ENCODE results near the gene C12orf50. TPM values are rescaled to one million over a fixed set of nuclear protein-coding genes. Genes with fewer than 3 reads are reported as not detected.

C12orf50 gene
- total and polyA plus RNA-seq, 3 donors from 2014 or later, result 24.8 to 64.6 (median 47.0) TPM

GRCh38 chr12:88017964-88018363, 11.2 kb downstream of the C12orf50 start:
- no peak for DNase-seq
- no peak for TF ChIP-seq POLR2A (IDR thresholded peaks at IDR 0.05)
- TF ChIP-seq, protein P1, sequence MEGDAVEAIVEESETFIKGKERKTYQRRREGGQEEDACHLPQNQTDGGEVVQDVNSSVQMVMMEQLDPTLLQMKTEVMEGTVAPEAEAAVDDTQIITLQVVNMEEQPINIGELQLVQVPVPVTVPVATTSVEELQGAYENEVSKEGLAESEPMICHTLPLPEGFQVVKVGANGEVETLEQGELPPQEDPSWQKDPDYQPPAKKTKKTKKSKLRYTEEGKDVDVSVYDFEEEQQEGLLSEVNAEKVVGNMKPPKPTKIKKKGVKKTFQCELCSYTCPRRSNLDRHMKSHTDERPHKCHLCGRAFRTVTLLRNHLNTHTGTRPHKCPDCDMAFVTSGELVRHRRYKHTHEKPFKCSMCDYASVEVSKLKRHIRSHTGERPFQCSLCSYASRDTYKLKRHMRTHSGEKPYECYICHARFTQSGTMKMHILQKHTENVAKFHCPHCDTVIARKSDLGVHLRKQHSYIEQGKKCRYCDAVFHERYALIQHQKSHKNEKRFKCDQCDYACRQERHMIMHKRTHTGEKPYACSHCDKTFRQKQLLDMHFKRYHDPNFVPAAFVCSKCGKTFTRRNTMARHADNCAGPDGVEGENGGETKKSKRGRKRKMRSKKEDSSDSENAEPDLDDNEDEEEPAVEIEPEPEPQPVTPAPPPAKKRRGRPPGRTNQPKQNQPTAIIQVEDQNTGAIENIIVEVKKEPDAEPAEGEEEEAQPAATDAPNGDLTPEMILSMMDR (IDR thresholded peaks at IDR 0.05), result no peak
- H3K36me3 ChIP-seq (ENCODE audit: low read depth, missing control alignments), result no peaks in the 10 kb centered on the region
- intact Hi-C loops (cut with DNase I; ENCODE audit: low total_unique reads), result no loop called here
- no peaks in the 10 kb centered on the region for H3K4me1 ChIP-seq
- no peaks in the 10 kb centered on the region for H3K9me3 ChIP-seq
- no peak overlapping the region for H3K4me3 ChIP-seq
- no peaks in the 10 kb centered on the region for H3K27me3 ChIP-seq
- 88 to 92% methylated on average over 1 to 3 of the region's 3 CpGs for WGBS, 2 donors
- no peak overlapping the region for H3K27ac ChIP-seq

- intact Hi-C loops (cut with DNase I; ENCODE audit: low total_unique reads), result no loop called here
- Histone ChIP-seq H3K27ac (no peak overlapping the region), H3K27me3 (no peaks in the 10 kb centered on the region), H3K4me1 (no peaks in the 10 kb centered on the region), H3K9me3 (no peaks in the 10 kb centered on the region), H3K36me3 (ENCODE audit: low read depth, missing control alignments) (no peaks in the 10 kb centered on the region), H3K4me3 (no peak overlapping the region)
- DNase-seq, result no peak
- WGBS, 2 donors, result 36 to 64% methylated on average over 1 of the region's 1 CpG
- no peak for TF ChIP-seq POLR2A (IDR thresholded peaks at IDR 0.05)
- TF ChIP-seq, protein P1 (IDR thresholded peaks at IDR 0.05), result no peak
These were observed 13.4 kb downstream of the C12orf50 start for GRCh38 chr12:88015825-88016224.

GRCh38 chr12:88011755-88012154, 17.4 kb downstream of the C12orf50 start:
- no peak for DNase-seq
- Histone ChIP-seq H3K27me3 (no peaks in the 10 kb centered on the region), H3K36me3 (ENCODE audit: low read depth, missing control alignments) (no peaks in the 10 kb centered on the region), H3K27ac (no peak overlapping the region), H3K4me1 (no peaks in the 10 kb centered on the region), H3K9me3 (no peaks in the 10 kb centered on the region), H3K4me3 (no peak overlapping the region)
- WGBS, 2 donors, result 73 to 80% methylated on average over 5 of the region's 5 CpGs
- TF ChIP-seq, protein P1 (IDR thresholded peaks at IDR 0.05), result no peak
- TF ChIP-seq POLR2A (IDR thresholded peaks at IDR 0.05), result no peak
- intact Hi-C loops (cut with DNase I; ENCODE audit: low total_unique reads), result no loop called here

DNA sequence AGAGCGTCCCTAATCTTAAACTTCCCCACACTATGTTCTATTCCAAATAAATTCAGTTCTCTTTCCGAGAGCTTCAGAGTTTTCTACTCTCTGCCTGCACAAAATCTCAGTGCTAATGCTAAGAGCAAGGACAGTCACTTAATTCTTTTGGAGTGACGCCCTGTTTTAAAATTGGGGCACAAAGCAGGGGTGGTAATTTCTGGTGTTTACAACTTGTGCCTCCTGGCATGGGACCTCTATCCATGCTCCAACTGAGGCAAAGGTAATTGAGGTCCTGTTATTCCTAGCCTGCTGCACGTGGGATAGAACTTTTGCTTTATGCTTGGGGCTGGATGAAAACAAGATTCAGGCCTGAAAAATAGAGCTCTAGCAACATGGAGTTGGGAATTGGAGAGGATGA, 22.9 kb downstream of the C12orf50 start:
- Histone ChIP-seq H3K36me3 (ENCODE audit: low read depth, missing control alignments) (no peaks in the 10 kb centered on the region), H3K27ac (no peak overlapping the region), H3K9me3 (no peaks in the 10 kb centered on the region), H3K4me1 (no peaks in the 10 kb centered on the region), H3K27me3 (no peaks in the 10 kb centered on the region), H3K4me3 (peak overlapping the region in 1 of 2 donors; percentile 18)
- DNase-seq, result no peak
- intact Hi-C loops (cut with DNase I; ENCODE audit: low total_unique reads), result no loop called here
- TF ChIP-seq, protein P1 (IDR thresholded peaks at IDR 0.05), result no peak
- TF ChIP-seq POLR2A (IDR thresholded peaks at IDR 0.05), result no peak
- WGBS, 2 donors, result 51 to 67% methylated on average over 4 of the region's 4 CpGs

- WGBS, 2 donors, result 86 to 94% methylated on average over 2 of the region's 2 CpGs
- Histone ChIP-seq H3K27ac (no peak overlapping the region), H3K36me3 (ENCODE audit: low read depth, missing control alignments) (no peaks in the 10 kb centered on the region), H3K4me3 (no peak overlapping the region), H3K4me1 (no peaks in the 10 kb centered on the region), H3K9me3 (no peaks in the 10 kb centered on the region), H3K27me3 (no peaks in the 10 kb centered on the region)
- TF ChIP-seq POLR2A (IDR thresholded peaks at IDR 0.05), result no peak
- TF ChIP-seq, protein P1 (IDR thresholded peaks at IDR 0.05), result no peak
- intact Hi-C loops (cut with DNase I; ENCODE audit: low total_unique reads), result no loop called here
- DNase-seq, result no peak
These were observed 27.9 kb downstream of the C12orf50 start for GRCh38 chr12:88001327-88001726.

Measured in testis (tissue), 3 donors.